GM12874 (cell line): ENCODE data around the gene ZFAND6.

ENCODE experiments used
- CTCF ChIP-seq: IDR thresholded peaks from 2 replicates; pipeline ENCODE4 v1.5.1; 2011; ENCODE audit warnings: low read depth, mild to moderate bottlenecking, control low read depth, low read length, moderate library complexity; ENCODE audit not compliant: insufficient read depth

ZFAND6 gene

GRCh38 chr15:80171787-80172186, 112.3 kb downstream of the ZFAND6 start:
- TF ChIP-seq CTCF, result no peak

- no peak for TF ChIP-seq CTCF
Measured at GRCh38 chr15:80172401-80172800, 112.9 kb downstream of the ZFAND6 start.

GRCh38 chr15:80173022-80173759, 113.7 kb downstream of the ZFAND6 start:
- peak; percentile 81 for TF ChIP-seq CTCF

GRCh38 chr15:80174017-80174746, 114.7 kb downstream of the ZFAND6 start:
- no peak for TF ChIP-seq CTCF

GRCh38 chr15:80175436-80175835, 116.0 kb downstream of the ZFAND6 start:
- no peak for TF ChIP-seq CTCF

GRCh38 chr15:80176443-80176842, 117.0 kb downstream of the ZFAND6 start:
- no peak for TF ChIP-seq CTCF

GRCh38 chr15:80177156-80177555, 117.7 kb downstream of the ZFAND6 start:
- no peak for TF ChIP-seq CTCF
